Measurements from ENCODE around the gene NECTIN4. TPM values are rescaled to one million over a fixed set of nuclear protein-coding genes. Genes with fewer than 3 reads are reported as not detected.

NECTIN4 gene
- total RNA-seq, 1 experiment from 2014 or later: 8.8 TPM

- no TSS peak for BruUV-seq (replicated peaks)
- POLR2A ChIA-PET (ENCODE audit: unreplicated experiment): no interaction called here
- TF ChIP-seq EZH2 (IDR thresholded peaks at IDR 0.05; ENCODE audit: low read depth) (no peak), CTCF (conservative IDR thresholded peaks at IDR 0.05) (no peak)
- DNase-seq: no peak
- peak overlapping the region; percentile 91; the same call in 1 of the 2 replicates for H3K4me2 ChIP-seq
- CTCF ChIA-PET: interaction anchor here (0.6 to 1.2 kb wide), 3 partner anchors 28 to 109 kb away, joined by 4 to 12 read pairs (median 5); no protein-coding TSS in a partner anchor
- intact Hi-C loops (cut with micrococcal nuclease; ENCODE audit: unreplicated experiment): loop anchor here (2.0 kb wide), 1 partner anchor 34 kb away; the partner anchor contains the start of gene DEDD
- no peak overlapping the region for H2AFZ ChIP-seq
- H3F3A ChIP-seq (ENCODE audit: insufficient read depth, low read depth): peaks cover 44% of the 10 kb centered on the region
- no peaks in the 10 kb centered on the region for H3K27me3 ChIP-seq (ENCODE audit: insufficient read depth, low read depth)
- no peak overlapping the region for H3K4me3 ChIP-seq
- H3K79me2 ChIP-seq (ENCODE audit: low read depth): peaks cover 5% of the 10 kb centered on the region; the same call in 1 of the 2 replicates
- H3K4me1 ChIP-seq (replicated peaks; ENCODE audit: insufficient read depth): peaks cover 13% of the 10 kb centered on the region
- H3K9me2 ChIP-seq (ENCODE audit: insufficient read depth): no peaks in the 10 kb centered on the region
- no peaks in the 10 kb centered on the region for H3K9me3 ChIP-seq (ENCODE audit: insufficient read depth, low read depth)
- no peak overlapping the region for H3K27ac ChIP-seq
- 0 out of 2 replicates have a peak, but pooled peaks cover 7% of the 10 kb centered on the region for H3K36me3 ChIP-seq (ENCODE audit: low read depth)
- H4K20me1 ChIP-seq (ENCODE audit: insufficient read depth): peaks cover 25% of the 10 kb centered on the region; the same call in 1 of the 2 replicates
These were observed 9.9 kb upstream of the NECTIN4 start for GRCh38 chr1:161099090-161099802.

GRCh38 chr1:161098210-161099068, 9.1 kb upstream of the NECTIN4 start, which contains the start of gene KLHDC9:
TSS of gene KLHDC9 (plus strand) at chr1:161098361. CDS start at chr1:161098536, 175 bp downstream.
- Histone ChIP-seq H3K9me2 (ENCODE audit: insufficient read depth) (no peaks in the 10 kb centered on the region), H3K27me3 (ENCODE audit: insufficient read depth, low read depth) (no peaks in the 10 kb centered on the region), H3K27ac (no peak within 1 kb of the TSS), H3K4me3 (peak within 1 kb of the TSS; percentile 66), H3K36me3 (ENCODE audit: low read depth) (0 out of 2 replicates have a peak, but pooled peaks cover 7% of the 10 kb centered on the region), H2AFZ (peak within 1 kb of the TSS; percentile 86), H3K9me3 (ENCODE audit: insufficient read depth, low read depth) (no peaks in the 10 kb centered on the region), H3F3A (ENCODE audit: insufficient read depth, low read depth) (peaks cover 37% of the 10 kb centered on the region), H3K4me2 (peak within 1 kb of the TSS; percentile 91), H3K79me2 (ENCODE audit: low read depth) (no peaks in the 10 kb centered on the region), H3K4me1 (replicated peaks; ENCODE audit: insufficient read depth) (peaks cover 16% of the 10 kb centered on the region), H4K20me1 (ENCODE audit: insufficient read depth) (peaks cover 17% of the 10 kb centered on the region; the same call in 1 of the 2 replicates)
- no TSS peak for BruUV-seq (replicated peaks)
- peak; percentile 80 to 84 for DNase-seq
- ChIA-PET POLR2A (ENCODE audit: unreplicated experiment) (interaction anchor here (0.6 kb wide), 2 partner anchors 109 to 127 kb away, joined by 5 to 9 read pairs; no protein-coding TSS in a partner anchor), CTCF (interaction anchor here (0.6 to 1.4 kb wide), 8 partner anchors 22 to 127 kb away, joined by 3 to 12 read pairs (median 4); partner anchors contain the start of gene USF1)
- no peak for TF ChIP-seq EZH2 (IDR thresholded peaks at IDR 0.05; ENCODE audit: low read depth)
- no peak for TF ChIP-seq CTCF (conservative IDR thresholded peaks at IDR 0.05)
- intact Hi-C loops (cut with micrococcal nuclease; ENCODE audit: unreplicated experiment): loop anchor here (1.0 to 2.0 kb wide), 3 partner anchors 34 to 101 kb away; partner anchors contain the start of genes DEDD and USF1

GRCh38 chr1:161096530-161096929, 7.2 kb upstream of the NECTIN4 start:
- CTCF ChIA-PET: interaction anchor here (0.9 kb wide), 1 partner anchor 25 kb away, joined by 6 read pairs; no protein-coding TSS in a partner anchor
- H3K4me3 ChIP-seq: no peak overlapping the region
- peaks cover 35% of the 10 kb centered on the region for H3K4me1 ChIP-seq (replicated peaks; ENCODE audit: insufficient read depth)
- 0 out of 2 replicates have a peak, but pooled peaks cover 3% of the 10 kb centered on the region for H3K36me3 ChIP-seq (ENCODE audit: low read depth)
- peaks cover 36% of the 10 kb centered on the region for H3F3A ChIP-seq (ENCODE audit: insufficient read depth, low read depth)
- BruUV-seq (replicated peaks): no TSS peak
- POLR2A ChIA-PET (ENCODE audit: unreplicated experiment): interaction anchor here (0.6 to 0.8 kb wide), 2 partner anchors 76 to 315 kb away, joined by 3 to 4 read pairs; no protein-coding TSS in a partner anchor
- DNase-seq: no peak
- H3K9me3 ChIP-seq (ENCODE audit: insufficient read depth, low read depth): no peaks in the 10 kb centered on the region
- no peaks in the 10 kb centered on the region for H3K27me3 ChIP-seq (ENCODE audit: insufficient read depth, low read depth)
- TF ChIP-seq EZH2 (IDR thresholded peaks at IDR 0.05; ENCODE audit: low read depth) (no peak), CTCF (conservative IDR thresholded peaks at IDR 0.05) (no peak)
- H3K79me2 ChIP-seq (ENCODE audit: low read depth): no peaks in the 10 kb centered on the region
- no peak overlapping the region for H2AFZ ChIP-seq
- H3K9me2 ChIP-seq (ENCODE audit: insufficient read depth): no peaks in the 10 kb centered on the region
- H3K27ac ChIP-seq: no peak overlapping the region
- 0 out of 2 replicates have a peak, but pooled peaks cover 3% of the 10 kb centered on the region for H4K20me1 ChIP-seq (ENCODE audit: insufficient read depth)
- intact Hi-C loops (cut with micrococcal nuclease; ENCODE audit: unreplicated experiment): loop anchor here (2.0 kb wide), 1 partner anchor 14 kb away; no protein-coding TSS in a partner anchor
- H3K4me2 ChIP-seq: no peak overlapping the region
